Nephron progenitor cell (in vitro differentiated cells): ENCODE results near the gene VGLL4.

ENCODE experiments used
- DNase-seq: peaks from one replicate; pipeline ENCODE4 v3.0.0; 2021
- H3K27ac Mint-ChIP-seq: 2 replicates; pipeline ENCODE4 v1.8.0; 2021; ENCODE audit warnings: mild to moderate bottlenecking, moderate library complexity, mixed read lengths
- H3K27me3 Mint-ChIP-seq: 2 replicates; pipeline ENCODE4 v1.8.0; 2021; ENCODE audit warnings: mild to moderate bottlenecking, low read depth, mixed read lengths; ENCODE audit not compliant: poor library complexity
- H3K36me3 Mint-ChIP-seq: 2 replicates; pipeline ENCODE4 v1.8.0; 2021; ENCODE audit warnings: low read depth, mixed read lengths
- H3K4me1 Mint-ChIP-seq: 2 replicates; pipeline ENCODE4 v1.8.0; 2021; ENCODE audit warnings: mixed read lengths
- H3K4me3 Mint-ChIP-seq: 2 replicates; pipeline ENCODE4 v1.8.0; 2021; ENCODE audit warnings: mild to moderate bottlenecking, moderate library complexity, mixed read lengths
- H3K9me3 Mint-ChIP-seq: 2 replicates; pipeline ENCODE4 v1.8.0; 2021; ENCODE audit warnings: mild to moderate bottlenecking, moderate library complexity, mixed read lengths
- TF ChIP-seq, protein P1 (sequence below): fragments of 200-600 bp; sonication (generic); IDR thresholded peaks from 2 replicates; pipeline ENCODE4 v1.5.0; 2021; ENCODE audit warnings: antibody characterized with exemption

The VGLL4 gene

DNA sequence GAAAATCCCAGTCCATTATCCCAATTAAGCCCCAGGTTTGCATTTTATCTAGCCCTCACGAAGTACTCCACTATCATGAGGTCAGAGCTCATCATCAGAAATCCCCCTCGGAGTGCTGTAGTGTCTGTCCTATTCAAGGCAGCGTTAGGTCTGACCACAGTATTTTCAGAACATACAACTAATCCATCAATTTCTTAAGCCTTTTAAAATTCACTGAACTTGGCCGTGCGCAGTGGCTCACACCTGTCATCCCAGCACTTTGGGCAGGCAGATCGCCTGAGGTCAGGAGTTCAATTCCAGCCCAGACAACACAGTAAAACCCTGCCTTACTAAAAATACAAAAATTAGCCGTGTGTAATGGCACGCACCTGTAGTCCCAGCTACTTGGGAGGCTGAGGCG lies 11.9 kb downstream of the VGLL4 start:
- Mint-ChIP-seq H3K4me3 (no peak overlapping the region), H3K27me3 (no peaks in the 10 kb centered on the region), H3K4me1 (peaks cover 55% of the 10 kb centered on the region), H3K27ac (peak overlapping the region; percentile 76), H3K36me3 (peaks cover 79% of the 10 kb centered on the region), H3K9me3 (peaks cover 39% of the 10 kb centered on the region)
- TF ChIP-seq, protein P1, sequence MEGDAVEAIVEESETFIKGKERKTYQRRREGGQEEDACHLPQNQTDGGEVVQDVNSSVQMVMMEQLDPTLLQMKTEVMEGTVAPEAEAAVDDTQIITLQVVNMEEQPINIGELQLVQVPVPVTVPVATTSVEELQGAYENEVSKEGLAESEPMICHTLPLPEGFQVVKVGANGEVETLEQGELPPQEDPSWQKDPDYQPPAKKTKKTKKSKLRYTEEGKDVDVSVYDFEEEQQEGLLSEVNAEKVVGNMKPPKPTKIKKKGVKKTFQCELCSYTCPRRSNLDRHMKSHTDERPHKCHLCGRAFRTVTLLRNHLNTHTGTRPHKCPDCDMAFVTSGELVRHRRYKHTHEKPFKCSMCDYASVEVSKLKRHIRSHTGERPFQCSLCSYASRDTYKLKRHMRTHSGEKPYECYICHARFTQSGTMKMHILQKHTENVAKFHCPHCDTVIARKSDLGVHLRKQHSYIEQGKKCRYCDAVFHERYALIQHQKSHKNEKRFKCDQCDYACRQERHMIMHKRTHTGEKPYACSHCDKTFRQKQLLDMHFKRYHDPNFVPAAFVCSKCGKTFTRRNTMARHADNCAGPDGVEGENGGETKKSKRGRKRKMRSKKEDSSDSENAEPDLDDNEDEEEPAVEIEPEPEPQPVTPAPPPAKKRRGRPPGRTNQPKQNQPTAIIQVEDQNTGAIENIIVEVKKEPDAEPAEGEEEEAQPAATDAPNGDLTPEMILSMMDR = no peak
- no peak for DNase-seq

GRCh38 chr3:11629716-11630115 lies 14.0 kb downstream of the VGLL4 start:
- no peak for DNase-seq
- peaks cover 50% of the 10 kb centered on the region for H3K4me1 Mint-ChIP-seq
- peaks cover 92% of the 10 kb centered on the region for H3K36me3 Mint-ChIP-seq
- H3K9me3 Mint-ChIP-seq = peaks cover 49% of the 10 kb centered on the region
- H3K27ac Mint-ChIP-seq = no peak overlapping the region
- TF ChIP-seq, protein P1 = no peak
- H3K4me3 Mint-ChIP-seq = no peak overlapping the region
- H3K27me3 Mint-ChIP-seq = no peaks in the 10 kb centered on the region

- Mint-ChIP-seq H3K27ac (no peak overlapping the region), H3K9me3 (peaks cover 66% of the 10 kb centered on the region), H3K4me3 (no peak overlapping the region), H3K36me3 (peaks cover 92% of the 10 kb centered on the region), H3K4me1 (peaks cover 40% of the 10 kb centered on the region), H3K27me3 (no peaks in the 10 kb centered on the region)
- no peak for DNase-seq
- TF ChIP-seq, protein P1 = no peak
Observed at GRCh38 chr3:11627612-11628011, 16.1 kb downstream of the VGLL4 start.

DNA sequence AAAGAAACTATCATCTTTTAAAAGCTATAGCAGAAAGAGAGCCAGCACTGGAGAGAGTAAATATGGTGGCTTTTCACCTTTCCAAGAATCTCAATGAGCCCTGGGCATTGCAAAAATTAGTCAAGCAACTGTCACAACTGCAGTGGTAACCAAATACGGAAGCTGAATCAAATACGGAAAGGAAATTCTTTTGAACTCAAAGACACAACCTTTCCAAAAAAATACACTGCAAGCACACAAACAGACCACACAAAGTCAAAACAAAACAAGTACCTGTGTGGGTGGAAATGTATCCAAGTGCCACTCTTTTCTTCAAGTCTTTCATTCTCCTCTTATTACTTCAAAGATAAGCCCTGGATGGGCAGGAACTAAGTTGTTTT lies 17.6 kb downstream of the VGLL4 start:
- Mint-ChIP-seq H3K27me3 (no peaks in the 10 kb centered on the region), H3K4me1 (peaks cover 45% of the 10 kb centered on the region)
- DNase-seq = no peak

GRCh38 chr3:11625376-11626083 lies 18.2 kb downstream of the VGLL4 start:
- no peak overlapping the region for H3K27ac Mint-ChIP-seq
- H3K36me3 Mint-ChIP-seq = peaks cover 88% of the 10 kb centered on the region
- H3K4me1 Mint-ChIP-seq = peaks cover 51% of the 10 kb centered on the region

More for the DNA sequence above, 17.6 kb downstream of the VGLL4 start:
- no peak overlapping the region for H3K4me3 Mint-ChIP-seq
- TF ChIP-seq, protein P1 = no peak
- peaks cover 58% of the 10 kb centered on the region for H3K9me3 Mint-ChIP-seq
- peaks cover 92% of the 10 kb centered on the region for H3K36me3 Mint-ChIP-seq
- H3K27ac Mint-ChIP-seq = no peak overlapping the region

More at GRCh38 chr3:11625376-11626083, 18.2 kb downstream of the VGLL4 start:
- DNase-seq = no peak
- TF ChIP-seq, protein P1 = no peak
- H3K9me3 Mint-ChIP-seq = peaks cover 52% of the 10 kb centered on the region
- H3K27me3 Mint-ChIP-seq = no peaks in the 10 kb centered on the region
- H3K4me3 Mint-ChIP-seq = no peak overlapping the region
